Activated naive CD4-positive, alpha-beta T cell treated with anti-CD3 and anti-CD28 coated beads, Interleukin-2, amount 10 ng/mL, durations not matched to agents 7 days and 5 days (primary cell): ENCODE results near the gene CAPN15.
A peak's percentile ranks its signal among the peaks of the same experiment; 100 is the strongest.

ENCODE experiments used
- CTCF ChIA-PET: fragments of 350-600 bp; sonication (Branson Sonifier 250); formaldehyde crosslinking; loops from one replicate; lab custom pipeline; 2021; ENCODE audit warnings: antibody characterized with exemption; lab: Charles Lee
- DNase-seq: peaks from one replicate; pipeline ENCODE4 v3.0.0-alpha.2; 2020
- H3K27ac Mint-ChIP-seq: one replicate; pipeline ENCODE4 v1.8.0; 2021; ENCODE audit warnings: mild to moderate bottlenecking, moderate library complexity, mixed read lengths
- H3K27me3 Mint-ChIP-seq: one replicate; pipeline ENCODE4 v1.8.0; 2021; ENCODE audit warnings: mild to moderate bottlenecking, mixed read lengths
- H3K36me3 Mint-ChIP-seq: one replicate; pipeline ENCODE4 v1.8.0; 2021; ENCODE audit warnings: mixed read lengths
- H3K4me1 Mint-ChIP-seq: one replicate; pipeline ENCODE4 v1.8.0; 2021; ENCODE audit warnings: mixed read lengths
- H3K4me3 Mint-ChIP-seq: one replicate; pipeline ENCODE4 v1.8.0; 2021; ENCODE audit warnings: mild to moderate bottlenecking, moderate library complexity, mixed read lengths
- H3K9me3 Mint-ChIP-seq: one replicate; pipeline ENCODE4 v1.8.0; 2021; ENCODE audit warnings: mixed read lengths

Gene CAPN15

GRCh38 chr16:563072-563644, 35.6 kb downstream of the CAPN15 start:
- Mint-ChIP-seq H3K27me3 (peaks cover 42% of the 10 kb centered on the region), H3K27ac (no peak overlapping the region), H3K4me1 (peaks cover 9% of the 10 kb centered on the region), H3K9me3 (no peaks in the 10 kb centered on the region), H3K4me3 (no peak overlapping the region), H3K36me3 (no peaks in the 10 kb centered on the region)
- DNase-seq, result no peak
- CTCF ChIA-PET, result no interaction called here

DNA sequence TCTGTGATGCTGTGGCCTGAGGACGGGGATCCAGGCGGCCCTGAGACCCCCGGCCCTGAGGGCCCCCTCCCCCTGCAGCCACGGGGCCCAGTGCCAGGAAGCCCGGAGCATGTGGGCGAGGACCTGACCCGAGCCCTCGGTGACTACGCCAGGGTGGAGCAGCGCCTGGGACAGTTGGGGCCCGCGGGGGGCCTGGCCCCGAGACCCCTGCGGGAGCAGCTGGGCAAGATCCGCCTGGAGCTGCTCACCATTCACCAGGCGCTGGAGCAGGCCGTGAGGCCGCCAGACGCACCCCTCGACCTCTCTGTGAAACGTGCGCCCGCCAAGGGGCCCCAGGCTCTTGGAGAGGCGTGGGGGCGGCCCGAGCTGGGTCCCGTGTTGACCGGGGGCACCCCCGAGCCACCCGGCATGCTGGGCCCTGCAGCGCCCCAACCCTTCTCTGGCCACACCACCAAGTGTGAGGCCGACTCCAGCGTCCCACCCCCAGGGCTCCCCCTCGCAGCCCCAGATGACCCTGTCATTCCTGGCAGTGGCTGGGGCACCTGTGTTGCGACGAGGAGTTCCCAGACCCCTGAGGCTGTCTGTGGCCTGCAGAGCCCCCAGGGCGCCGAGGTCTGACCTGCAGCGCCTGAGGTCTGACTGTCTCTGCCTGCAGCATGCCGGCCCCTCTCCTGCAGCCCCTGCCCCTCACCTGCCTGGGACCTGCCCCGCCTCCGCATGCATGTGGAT, 37.3 kb downstream of the CAPN15 start:
- H3K4me3 Mint-ChIP-seq, result no peak overlapping the region
- CTCF ChIA-PET, result no interaction called here
- H3K27me3 Mint-ChIP-seq, result peaks cover 26% of the 10 kb centered on the region
- H3K27ac Mint-ChIP-seq, result no peak overlapping the region
- H3K36me3 Mint-ChIP-seq, result no peaks in the 10 kb centered on the region
- no peaks in the 10 kb centered on the region for H3K9me3 Mint-ChIP-seq
- no peak for DNase-seq
- H3K4me1 Mint-ChIP-seq, result peaks cover 16% of the 10 kb centered on the region

- peaks cover 18% of the 10 kb centered on the region for H3K4me1 Mint-ChIP-seq
- no peaks in the 10 kb centered on the region for H3K9me3 Mint-ChIP-seq
- no peaks in the 10 kb centered on the region for H3K36me3 Mint-ChIP-seq
- DNase-seq, result no peak
- no peak overlapping the region for H3K4me3 Mint-ChIP-seq
- H3K27ac Mint-ChIP-seq, result no peak overlapping the region
- CTCF ChIA-PET, result interaction anchor here (1.4 kb wide), 1 partner anchor 11 kb away, joined by 3 read pairs; no protein-coding TSS in a partner anchor
- H3K27me3 Mint-ChIP-seq, result peaks cover 26% of the 10 kb centered on the region
These were observed 38.2 kb downstream of the CAPN15 start for GRCh38 chr16:565419-566330.

GRCh38 chr16:566475-567372, 39.2 kb downstream of the CAPN15 start, which contains the start of gene NHLRC4:
NHLRC4 (plus strand) TSS chr16:567005; CDS start chr16:568048, 1,043 bp downstream.
- CTCF ChIA-PET, result interaction anchor here (1.0 to 1.4 kb wide), 2 partner anchors 10 to 40 kb away, joined by 3 to 4 read pairs; partner anchors contain the start of gene CAPN15
- Mint-ChIP-seq H3K27me3 (peaks cover 16% of the 10 kb centered on the region), H3K9me3 (no peaks in the 10 kb centered on the region), H3K4me1 (peaks cover 28% of the 10 kb centered on the region), H3K4me3 (peak within 1 kb of the TSS; percentile 60), H3K36me3 (no peaks in the 10 kb centered on the region), H3K27ac (peak within 1 kb of the TSS; percentile 86)
- DNase-seq, result peak; percentile 83

- Mint-ChIP-seq H3K36me3 (no peaks in the 10 kb centered on the region), H3K9me3 (no peaks in the 10 kb centered on the region), H3K27ac (peak overlapping the region; percentile 86), H3K4me3 (peak overlapping the region; percentile 60), H3K27me3 (peaks cover 7% of the 10 kb centered on the region), H3K4me1 (peaks cover 31% of the 10 kb centered on the region)
- CTCF ChIA-PET, result interaction anchor here (0.6 to 1.0 kb wide), 3 partner anchors 41 to 1044 kb away, joined by 3 to 4 read pairs (median 3); partner anchors contain the start of gene CAPN15
- no peak for DNase-seq
These were observed 40.1 kb downstream of the CAPN15 start for GRCh38 chr16:567373-568256.

- H3K27me3 Mint-ChIP-seq, result no peaks in the 10 kb centered on the region
- H3K27ac Mint-ChIP-seq, result peak overlapping the region; percentile 88
- no peaks in the 10 kb centered on the region for H3K36me3 Mint-ChIP-seq
- H3K4me1 Mint-ChIP-seq, result peaks cover 31% of the 10 kb centered on the region
- H3K9me3 Mint-ChIP-seq, result no peaks in the 10 kb centered on the region
- CTCF ChIA-PET, result interaction anchor here (0.6 kb wide), 2 partner anchors 481 to 1043 kb away, joined by 3 read pairs; no protein-coding TSS in a partner anchor
- peak overlapping the region; percentile 84 for H3K4me3 Mint-ChIP-seq
- DNase-seq, result no peak
These were observed 41.1 kb downstream of the CAPN15 start for GRCh38 chr16:568401-569258.

DNA sequence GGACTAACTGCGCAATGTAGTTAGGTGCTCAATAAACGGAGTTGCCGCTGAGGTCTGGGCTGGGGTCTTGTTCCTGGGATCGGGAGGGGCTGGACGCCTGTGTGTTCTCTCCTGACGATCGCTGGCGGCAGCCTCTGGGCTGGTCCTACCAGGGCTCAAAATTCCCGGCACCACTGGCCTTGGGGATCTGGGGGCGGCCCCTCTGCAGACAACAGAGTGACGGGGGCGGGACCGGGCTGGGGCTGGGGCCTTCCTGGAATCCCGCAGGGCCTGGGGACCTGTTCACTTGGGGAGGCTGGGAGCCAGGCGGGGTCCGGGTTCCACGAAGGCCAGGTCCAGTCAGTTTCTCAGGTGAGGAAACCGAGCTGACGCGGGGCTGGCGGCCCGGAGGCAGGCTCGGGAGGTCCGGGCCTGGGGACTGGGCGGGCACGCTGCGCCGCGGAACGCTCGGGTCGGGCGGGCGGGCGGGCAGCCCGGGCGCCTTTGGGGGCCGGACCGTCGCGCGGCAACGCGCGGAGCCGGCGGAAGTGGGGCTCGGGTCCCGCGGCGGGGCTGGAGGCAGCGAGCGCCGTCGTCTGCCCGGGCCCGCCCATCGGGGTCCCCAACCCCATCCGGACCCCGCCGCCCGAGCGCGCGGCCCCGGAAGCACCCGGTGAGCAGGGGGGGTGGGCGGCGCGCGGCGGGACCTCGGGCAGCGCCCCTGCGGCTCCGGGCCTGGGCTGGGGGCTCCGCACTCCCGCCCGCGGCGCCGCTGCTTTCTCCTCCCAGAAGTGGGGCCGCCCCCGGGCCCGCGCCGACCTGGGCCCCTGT, 42.1 kb downstream of the CAPN15 start, which contains the start of gene PIGQ:
Gene PIGQ (plus strand): TSS at position 524 of the 810 bp plus-strand sequence. CDS start 4,107 bp downstream, outside the sequence.
- no peaks in the 10 kb centered on the region for H3K36me3 Mint-ChIP-seq
- H3K27me3 Mint-ChIP-seq, result no peaks in the 10 kb centered on the region
- H3K27ac Mint-ChIP-seq, result peak within 1 kb of the TSS; percentile 88
- CTCF ChIA-PET, result no interaction called here
- H3K9me3 Mint-ChIP-seq, result no peaks in the 10 kb centered on the region
- H3K4me3 Mint-ChIP-seq, result peak within 1 kb of the TSS; percentile 84
- H3K4me1 Mint-ChIP-seq, result peaks cover 31% of the 10 kb centered on the region
- DNase-seq, result peak; percentile 75

- CTCF ChIA-PET, result no interaction called here
- Mint-ChIP-seq H3K27ac (no peak overlapping the region), H3K27me3 (no peaks in the 10 kb centered on the region)
These were observed 45.5 kb downstream of the CAPN15 start for GRCh38 chr16:572865-573650.

GRCh38 chr16:574021-574760, 46.7 kb downstream of the CAPN15 start:
- CTCF ChIA-PET, result no interaction called here
- no peak for DNase-seq
- H3K27me3 Mint-ChIP-seq, result no peaks in the 10 kb centered on the region
- H3K9me3 Mint-ChIP-seq, result no peaks in the 10 kb centered on the region
- no peaks in the 10 kb centered on the region for H3K36me3 Mint-ChIP-seq
- no peak overlapping the region for H3K27ac Mint-ChIP-seq
- H3K4me1 Mint-ChIP-seq, result peaks cover 24% of the 10 kb centered on the region
- no peak overlapping the region for H3K4me3 Mint-ChIP-seq

More at GRCh38 chr16:572865-573650, 45.5 kb downstream of the CAPN15 start:
- Mint-ChIP-seq H3K4me1 (peaks cover 25% of the 10 kb centered on the region), H3K36me3 (no peaks in the 10 kb centered on the region), H3K9me3 (no peaks in the 10 kb centered on the region), H3K4me3 (no peak overlapping the region)
- no peak for DNase-seq
